ENCODE results near the gene PYROXD2.

Gene PYROXD2

GRCh38 chr10:98338318-98338717 is 76.7 kb downstream of the PYROXD2 start:
- no peak for DNase-seq (ENCODE audit: low read depth in 1 of 2, low spot score in 1 of 2)

GRCh38 chr10:98337484-98337883 is 77.5 kb downstream of the PYROXD2 start:
- DNase-seq (ENCODE audit: low read depth in 1 of 2, low spot score in 1 of 2), result no peak
